HepG2 (cell line): Measurements from ENCODE around the gene FRMD5. TPM values are rescaled to one million over a fixed set of nuclear protein-coding genes. Genes with fewer than 3 reads are reported as not detected.
A peak's percentile ranks its signal among the peaks of the same experiment; 100 is the strongest.

Source experiments
- ARHGAP35 ChIP-seq: sonication (generic); formaldehyde crosslinking; IDR thresholded peaks from 2 replicates; pipeline ENCODE4 v1.9.0; 2022; ENCODE audit warnings: mild to moderate bottlenecking, inconsistent platforms, moderate library complexity, missing genetic modification reagents, borderline replicate concordance
- ARNT ChIP-seq: fragments of 450-650 bp; IDR thresholded peaks from 2 replicates; pipeline ENCODE4 v1.6.1; 2017
- ATRX ChIP-seq: sonication (generic); formaldehyde crosslinking; IDR thresholded peaks from 2 replicates; pipeline ENCODE4 v1.4.0; 2020; ENCODE audit warnings: missing genetic modification reagents, borderline replicate concordance
- CBFB ChIP-seq: sonication (generic); formaldehyde crosslinking; IDR thresholded peaks from 2 replicates; pipeline ENCODE4 v1.4.0; 2020; ENCODE audit warnings: missing genetic modification reagents
- E2F2 ChIP-seq: sonication (generic); formaldehyde crosslinking; IDR thresholded peaks from 2 replicates; pipeline ENCODE4 v1.4.0; 2020; ENCODE audit warnings: missing genetic modification reagents, borderline replicate concordance
- HMG20A ChIP-seq: IDR thresholded peaks from 2 replicates; pipeline ENCODE4 v1.6.1; 2016; ENCODE audit warnings: borderline replicate concordance
- HOXA7 ChIP-seq: sonication (generic); formaldehyde crosslinking; IDR thresholded peaks from 2 replicates; pipeline ENCODE4 v1.8.1; 2022; ENCODE audit warnings: mild to moderate bottlenecking, missing genetic modification reagents, moderate library complexity
- NCOR1 ChIP-seq: fragments of 200-600 bp; sonication (generic); IDR thresholded peaks from 2 replicates; pipeline ENCODE4 v1.7.0; 2017; ENCODE audit warnings: antibody characterized with exemption, low read length, borderline replicate concordance
- NFYB ChIP-seq: sonication (generic); formaldehyde crosslinking; IDR thresholded peaks from 2 replicates; pipeline ENCODE4 v1.4.0; 2020; ENCODE audit warnings: missing genetic modification reagents
- PCBP1 ChIP-seq: fragments of 200-400 bp; formaldehyde crosslinking; IDR thresholded peaks from 2 replicates; pipeline ENCODE4 v1.6.1; 2017; ENCODE audit warnings: mild to moderate bottlenecking, low read depth, low read length, borderline replicate concordance
- RBFOX2 ChIP-seq: fragments of 200-400 bp; formaldehyde crosslinking; IDR thresholded peaks from 2 replicates; pipeline ENCODE4 v1.6.1; 2017; ENCODE audit warnings: low read depth, mild to moderate bottlenecking, low read length
- SMARCE1 ChIP-seq: fragments of 450-650 bp; IDR thresholded peaks from 2 replicates; pipeline ENCODE4 v1.6.1; 2017; ENCODE audit warnings: borderline replicate concordance
- TIGD3 ChIP-seq: sonication (generic); formaldehyde crosslinking; IDR thresholded peaks from 2 replicates; pipeline ENCODE4 v1.5.1; 2020; ENCODE audit warnings: mild to moderate bottlenecking, missing genetic modification reagents, borderline replicate concordance
- ZBED4 ChIP-seq: sonication (generic); formaldehyde crosslinking; IDR thresholded peaks from 2 replicates; pipeline ENCODE4 v1.4.0; 2020; ENCODE audit warnings: missing genetic modification reagents, borderline replicate concordance
- ZNF138 ChIP-seq: sonication (generic); formaldehyde crosslinking; IDR thresholded peaks from 2 replicates; pipeline ENCODE4 v1.5.0; 2020; ENCODE audit warnings: mild to moderate bottlenecking, low read depth, missing genetic modification reagents
- ZNF180 ChIP-seq: sonication (generic); formaldehyde crosslinking; IDR thresholded peaks from 2 replicates; pipeline ENCODE4 v1.4.0; 2020; ENCODE audit warnings: low read depth, missing genetic modification reagents, borderline replicate concordance
- ZNF34 ChIP-seq: sonication (generic); formaldehyde crosslinking; IDR thresholded peaks from 2 replicates; pipeline ENCODE4 v1.4.0; 2020; ENCODE audit warnings: mild to moderate bottlenecking, missing genetic modification reagents, borderline replicate concordance
- ZNF510 ChIP-seq: sonication (generic); formaldehyde crosslinking; IDR thresholded peaks from 2 replicates; pipeline ENCODE4 v1.4.0; 2020; ENCODE audit warnings: low read depth, mild to moderate bottlenecking, missing genetic modification reagents
- ZNF670 ChIP-seq: sonication (generic); formaldehyde crosslinking; IDR thresholded peaks from 2 replicates; pipeline ENCODE4 v1.8.0; 2022; ENCODE audit warnings: mild to moderate bottlenecking, missing genetic modification reagents, borderline replicate concordance
- ZNF678 ChIP-seq: sonication (generic); formaldehyde crosslinking; IDR thresholded peaks from 2 replicates; pipeline ENCODE4 v1.4.0; 2020; ENCODE audit warnings: mild to moderate bottlenecking, missing genetic modification reagents
- ZNF737 ChIP-seq: sonication (generic); formaldehyde crosslinking; IDR thresholded peaks from 2 replicates; pipeline ENCODE4 v1.5.0; 2020; ENCODE audit warnings: missing genetic modification reagents, mild to moderate bottlenecking, borderline replicate concordance
- polyA plus RNA-seq, 8 experiments: library from polyadenylated mRNA; depleted of rRNA in 3 of 8; stranded (reverse) in 7 of 8; unstranded in 1 of 8; fragments of >200 nt; fragmentation: Illumina TruSeq in 4 of 8; extraction: Trizol in 4 of 8; gene quantifications; 2 replicates each; pipeline versions ENCODE4 v1.2.1 to v1.2.3, GENCODE V29; 2011 to 2016; ENCODE audit warnings: low read depth in 4 of 8, missing spikeins in 1 of 8, mixed read lengths in 1 of 8; ENCODE audit not compliant: insufficient read depth in 1 of 8
- total RNA-seq, 5 experiments: library from RNA; depleted of rRNA; stranded (reverse); fragments of >200 nt; fragmentation: Illumina TruSeq; extraction: Trizol; gene quantifications; 2 replicates each; pipeline ENCODE4 v1.2.3, GENCODE V29; 2016; ENCODE audit warnings: low read depth in 1 of 5

Gene FRMD5
- total and polyA plus RNA-seq, 2 of the 13 experiments (the other 11 are each of a cell fraction or from before 2014, with no cell fraction given) = 0.93 to 1.5 TPM

DNA sequence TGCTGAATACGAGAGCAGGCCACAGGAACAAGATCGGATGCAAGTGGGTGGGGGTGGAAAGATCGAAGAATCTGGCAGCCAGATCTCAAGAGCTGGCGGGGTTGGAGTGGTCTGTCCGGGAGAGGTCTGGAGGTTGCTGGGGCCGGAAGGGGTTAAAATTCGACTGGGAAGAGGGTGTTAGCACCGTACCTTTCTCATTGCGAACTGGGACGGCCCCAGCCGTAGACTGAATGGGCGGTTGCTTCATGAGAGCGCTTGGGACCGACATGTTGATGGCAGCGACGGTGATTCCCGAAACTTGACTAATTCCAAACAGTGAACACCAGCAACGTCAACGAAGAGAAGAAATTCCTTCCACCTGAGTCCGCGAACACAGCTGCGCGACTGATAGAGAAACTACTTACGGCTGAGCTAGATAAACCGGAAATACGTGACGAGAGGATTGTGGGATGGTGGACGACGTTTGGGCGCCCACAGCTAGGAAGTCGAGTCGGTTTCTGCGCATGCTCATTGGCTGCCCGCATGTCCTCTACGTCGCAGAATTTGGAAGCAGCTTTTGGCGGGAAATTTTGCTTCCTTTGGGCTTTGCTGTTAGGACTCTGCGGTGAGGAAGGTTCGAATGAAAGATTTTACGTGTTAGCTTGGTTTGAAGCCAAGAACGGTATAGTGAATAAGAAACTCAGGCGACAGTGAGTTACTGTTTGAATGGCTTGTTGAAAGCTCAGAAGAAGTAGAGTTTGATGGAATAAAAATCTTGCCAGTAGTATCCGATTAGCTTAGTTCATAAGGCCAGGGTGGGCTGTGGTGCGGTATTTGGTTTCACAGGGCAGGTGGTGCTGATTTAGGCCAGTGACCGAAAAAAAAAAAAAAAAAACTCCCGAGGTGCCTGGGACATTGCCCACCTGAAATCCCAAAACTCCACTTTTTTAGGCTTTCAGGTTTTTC is 370.5 kb downstream of the FRMD5 start, which contains the start of gene MFAP1 (continued):
- peak; percentile 20; the same call in 1 of the 2 replicates for TF ChIP-seq ZBED4
- 0 out of 2 replicates have a peak, but pooled peaks have one; percentile 50 for TF ChIP-seq TIGD3 (CRISPR knock-in tag)
- TF ChIP-seq NCOR1 = no peak
- TF ChIP-seq ZNF34 (CRISPR knock-in tag) = no peak
- no peak for TF ChIP-seq ZNF737 (CRISPR knock-in tag)
- no peak; the same call in 1 of the 2 replicates for TF ChIP-seq ZNF510
- TF ChIP-seq ARHGAP35 (CRISPR knock-in tag) = 0 out of 2 replicates have a peak, but pooled peaks have one; percentile 44
- TF ChIP-seq E2F2 (CRISPR knock-in tag) = peak; percentile 87
- no peak for TF ChIP-seq HOXA7 (CRISPR knock-in tag)
- no peak for TF ChIP-seq ZNF180
- TF ChIP-seq CBFB = no peak
- no peak for TF ChIP-seq ZNF678 (CRISPR knock-in tag)
- TF ChIP-seq ZNF138 (CRISPR knock-in tag) = no peak
- peak; percentile 52; the same call in 1 of the 2 replicates for TF ChIP-seq ZNF670 (CRISPR knock-in tag)
- TF ChIP-seq RBFOX2 = peak; percentile 50; the same call in 1 of the 2 replicates
- no peak for TF ChIP-seq SMARCE1
- TF ChIP-seq HMG20A (CRISPR knock-in tag) = no peak
- TF ChIP-seq ARNT = no peak
- no peak for TF ChIP-seq ATRX
- TF ChIP-seq NFYB (CRISPR knock-in tag) = peak; percentile 60
- TF ChIP-seq PCBP1 = no peak
